Mesendoderm (in vitro differentiated cells): ENCODE data around the gene VASH2.

Experiments
- DNase-seq: peaks from one replicate; pipeline ENCODE4 v3.0.0; 2013
- H2AK5ac ChIP-seq: 2 replicates; pipeline ENCODE4 v1.6.1; 2013; ENCODE audit warnings: low read length, inconsistent platforms
- H2BK120ac ChIP-seq: 2 replicates; pipeline ENCODE4 v1.6.1; 2013; ENCODE audit warnings: low read depth, mild to moderate bottlenecking, low read length, moderate library complexity, mixed read lengths
- H2BK15ac ChIP-seq: replicated peaks from 2 replicates; pipeline ENCODE4 v1.6.1; 2013; ENCODE audit warnings: low read depth, mild to moderate bottlenecking, moderate library complexity
- H2BK5ac ChIP-seq: 2 replicates; pipeline ENCODE4 v1.6.1; 2013; ENCODE audit warnings: low read length, inconsistent platforms
- H3K18ac ChIP-seq: 2 replicates; pipeline ENCODE4 v1.6.1; 2013; ENCODE audit warnings: mild to moderate bottlenecking, low read length, mixed read lengths
- H3K23ac ChIP-seq: one replicate; pipeline ENCODE4 v1.6.1; 2013; ENCODE audit warnings: low read length
- H3K27ac ChIP-seq: 2 replicates; pipeline ENCODE4 v1.5.1; 2013; ENCODE audit warnings: low read depth, mild to moderate bottlenecking, inconsistent platforms, low read length, moderate library complexity
- H3K27me3 ChIP-seq: 2 replicates; pipeline ENCODE4 v1.6.1; 2013; ENCODE audit warnings: low read length, control low read depth, mild to moderate bottlenecking, inconsistent platforms; ENCODE audit not compliant: insufficient read depth, poor library complexity
- H3K36me3 ChIP-seq: 2 replicates; pipeline ENCODE4 v1.6.1; 2013; ENCODE audit warnings: low read length, inconsistent platforms; ENCODE audit not compliant: control insufficient read depth, insufficient read depth
- H3K4ac ChIP-seq: one replicate; pipeline ENCODE4 v1.6.1; 2013; ENCODE audit warnings: low read depth, mild to moderate bottlenecking, low read length, moderate library complexity
- H3K4me1 ChIP-seq: 2 replicates; pipeline ENCODE4 v1.6.1; 2013; ENCODE audit warnings: low read depth, low read length, inconsistent platforms; ENCODE audit not compliant: control insufficient read depth
- H3K4me2 ChIP-seq: 2 replicates; pipeline ENCODE4 v1.6.1; 2013; ENCODE audit warnings: low read length
- H3K4me3 ChIP-seq: 2 replicates; pipeline ENCODE4 v1.5.1; 2013; ENCODE audit warnings: mild to moderate bottlenecking, low read length
- H3K56ac ChIP-seq: one replicate; pipeline ENCODE4 v1.6.1; 2013; ENCODE audit warnings: low read length
- H3K79me1 ChIP-seq: 2 replicates; pipeline ENCODE4 v1.6.1; 2013; ENCODE audit warnings: low read length, inconsistent platforms
- H3K79me2 ChIP-seq: 2 replicates; pipeline ENCODE4 v1.6.1; 2013; ENCODE audit warnings: mild to moderate bottlenecking, low read length; ENCODE audit not compliant: control insufficient read depth, insufficient read depth
- H3K9ac ChIP-seq: 2 replicates; pipeline ENCODE4 v1.6.1; 2013; ENCODE audit warnings: low read length, inconsistent platforms
- H4K5ac ChIP-seq: one replicate; pipeline ENCODE4 v1.6.1; 2013; ENCODE audit warnings: low read length
- H4K8ac ChIP-seq: one replicate; pipeline ENCODE4 v1.6.1; 2013; ENCODE audit warnings: low read depth, mild to moderate bottlenecking, control low read depth, low read length, moderate library complexity
- WGBS: extraction: QIAGEN DNeasy Blood & Tissue Kit; methylation state at CpG from one replicate; pipeline ENCODE4 v1.1.7; 2013; ENCODE audit warnings: low lambda C conversion rate, missing lambda C conversion rate; ENCODE audit not compliant: insufficient coverage; ENCODE audit errors: extremely low coverage; 5-methylcytosine and 5-hydroxymethylcytosine counted together

The VASH2 gene

DNA sequence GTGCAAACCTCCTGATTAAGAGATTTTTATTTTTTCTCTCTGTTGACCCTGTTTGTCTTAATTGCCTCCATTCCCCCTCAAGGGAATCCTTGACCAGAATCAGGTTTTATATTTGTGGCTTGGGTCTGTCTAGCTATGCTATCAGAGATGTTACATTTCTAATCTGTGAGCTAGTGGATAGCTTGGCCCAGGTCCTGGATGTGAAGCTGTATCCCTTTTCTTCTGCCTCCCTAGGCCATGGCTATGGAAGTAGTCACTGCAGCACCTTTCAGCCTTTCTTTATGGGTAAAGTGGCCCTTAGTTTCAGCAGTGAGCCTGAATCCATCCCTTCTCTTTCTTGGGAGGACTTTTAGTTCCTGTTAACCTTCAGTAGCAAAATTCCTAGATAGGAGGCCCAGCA is 82.3 kb downstream of the VASH2 start:
- Histone ChIP-seq H3K36me3 (no peaks in the 10 kb centered on the region), H3K79me1 (no peaks in the 10 kb centered on the region), H3K27ac (no peak overlapping the region), H3K4me3 (no peak overlapping the region), H3K9ac (no peak overlapping the region), H3K27me3 (no peaks in the 10 kb centered on the region), H4K5ac (no peak overlapping the region), H2BK15ac (no peak overlapping the region), H3K18ac (no peak overlapping the region), H3K79me2 (no peaks in the 10 kb centered on the region), H2BK120ac (no peak overlapping the region), H3K4me1 (no peaks in the 10 kb centered on the region), H2AK5ac (no peak overlapping the region), H3K23ac (no peak overlapping the region), H3K4ac (no peak overlapping the region), H3K56ac (no peak overlapping the region), H3K4me2 (no peak overlapping the region), H2BK5ac (no peak overlapping the region), H4K8ac (no peak overlapping the region)
- DNase-seq: no peak

GRCh38 chr1:213034713-213035112 is 84.4 kb downstream of the VASH2 start:
- Histone ChIP-seq H3K4me1 (no peaks in the 10 kb centered on the region), H3K4me3 (no peak overlapping the region), H3K18ac (no peak overlapping the region), H3K27ac (no peak overlapping the region), H4K5ac (no peak overlapping the region), H3K56ac (no peak overlapping the region), H3K4me2 (no peak overlapping the region), H3K4ac (no peak overlapping the region), H3K36me3 (no peaks in the 10 kb centered on the region), H2BK15ac (no peak overlapping the region), H3K27me3 (no peaks in the 10 kb centered on the region), H2AK5ac (no peak overlapping the region), H3K79me2 (no peaks in the 10 kb centered on the region), H2BK120ac (no peak overlapping the region), H3K23ac (no peak overlapping the region), H3K9ac (no peak overlapping the region), H2BK5ac (no peak overlapping the region), H4K8ac (no peak overlapping the region), H3K79me1 (no peaks in the 10 kb centered on the region)
- WGBS: no CpG with 5 or more reads among the region's 1 CpG
- no peak for DNase-seq

- Histone ChIP-seq H3K79me1 (no peaks in the 10 kb centered on the region), H4K5ac (no peak overlapping the region), H2BK15ac (no peak overlapping the region), H3K18ac (no peak overlapping the region), H2BK5ac (no peak overlapping the region), H3K27me3 (no peaks in the 10 kb centered on the region), H4K8ac (no peak overlapping the region), H2AK5ac (no peak overlapping the region), H3K27ac (no peak overlapping the region), H3K9ac (no peak overlapping the region), H3K4ac (no peak overlapping the region), H3K4me1 (no peaks in the 10 kb centered on the region), H3K4me3 (no peak overlapping the region), H3K56ac (no peak overlapping the region), H3K4me2 (no peak overlapping the region), H3K23ac (no peak overlapping the region), H3K79me2 (no peaks in the 10 kb centered on the region), H2BK120ac (no peak overlapping the region), H3K36me3 (no peaks in the 10 kb centered on the region)
- no CpG with 5 or more reads among the region's 2 CpGs for WGBS
- no peak for DNase-seq
These were observed 85.2 kb downstream of the VASH2 start for GRCh38 chr1:213035573-213035972.
